ENCODE measurements around the gene ETV1.

The ETV1 gene

GRCh38 chr7:13911909-13912308, 77.6 kb downstream of the ETV1 start:
- no peak for TF ChIP-seq CTCF (IDR thresholded peaks at IDR 0.05; ENCODE audit: low read depth, low read length)
- no peak for DNase-seq (ENCODE audit: extremely low read depth, low read depth)

- no peak for TF ChIP-seq CTCF (IDR thresholded peaks at IDR 0.05; ENCODE audit: low read depth, low read length)
- no peak for DNase-seq (ENCODE audit: extremely low read depth, low read depth)
Measured at GRCh38 chr7:13910805-13911551, 78.5 kb downstream of the ETV1 start.

- no peak for DNase-seq (ENCODE audit: extremely low read depth, low read depth)
- TF ChIP-seq CTCF (IDR thresholded peaks at IDR 0.05; ENCODE audit: low read depth, low read length), result no peak
Measured at GRCh38 chr7:13908667-13909397, 80.6 kb downstream of the ETV1 start.

- no peak for TF ChIP-seq CTCF (IDR thresholded peaks at IDR 0.05; ENCODE audit: low read depth, low read length)
- DNase-seq (ENCODE audit: extremely low read depth, low read depth), result no peak
Measured at GRCh38 chr7:13907831-13908230, 81.6 kb downstream of the ETV1 start.

- no peak for TF ChIP-seq CTCF (IDR thresholded peaks at IDR 0.05; ENCODE audit: low read depth, low read length)
- DNase-seq (ENCODE audit: extremely low read depth, low read depth), result peak; percentile 83
Measured at GRCh38 chr7:13904689-13905088, 84.8 kb downstream of the ETV1 start.

- no peak for TF ChIP-seq CTCF (IDR thresholded peaks at IDR 0.05; ENCODE audit: low read depth, low read length)
- DNase-seq (ENCODE audit: extremely low read depth, low read depth), result peak; percentile 80
Measured at GRCh38 chr7:13904007-13904406, 85.5 kb downstream of the ETV1 start.

- no peak for TF ChIP-seq CTCF (IDR thresholded peaks at IDR 0.05; ENCODE audit: low read depth, low read length)
- no peak for DNase-seq (ENCODE audit: extremely low read depth, low read depth)
Measured at GRCh38 chr7:13901577-13901976, 87.9 kb downstream of the ETV1 start.
